Measurements from ENCODE around the gene CAMSAP1. TPM values are rescaled to one million over a fixed set of nuclear protein-coding genes. Genes with fewer than 3 reads are reported as not detected.

The CAMSAP1 gene
- total and polyA plus RNA-seq, 10 of the 15 experiments (the other 5 are each of a cell fraction or from before 2014, with no cell fraction given): 1.4 to 24.7 (median 8.0) TPM

DNA sequence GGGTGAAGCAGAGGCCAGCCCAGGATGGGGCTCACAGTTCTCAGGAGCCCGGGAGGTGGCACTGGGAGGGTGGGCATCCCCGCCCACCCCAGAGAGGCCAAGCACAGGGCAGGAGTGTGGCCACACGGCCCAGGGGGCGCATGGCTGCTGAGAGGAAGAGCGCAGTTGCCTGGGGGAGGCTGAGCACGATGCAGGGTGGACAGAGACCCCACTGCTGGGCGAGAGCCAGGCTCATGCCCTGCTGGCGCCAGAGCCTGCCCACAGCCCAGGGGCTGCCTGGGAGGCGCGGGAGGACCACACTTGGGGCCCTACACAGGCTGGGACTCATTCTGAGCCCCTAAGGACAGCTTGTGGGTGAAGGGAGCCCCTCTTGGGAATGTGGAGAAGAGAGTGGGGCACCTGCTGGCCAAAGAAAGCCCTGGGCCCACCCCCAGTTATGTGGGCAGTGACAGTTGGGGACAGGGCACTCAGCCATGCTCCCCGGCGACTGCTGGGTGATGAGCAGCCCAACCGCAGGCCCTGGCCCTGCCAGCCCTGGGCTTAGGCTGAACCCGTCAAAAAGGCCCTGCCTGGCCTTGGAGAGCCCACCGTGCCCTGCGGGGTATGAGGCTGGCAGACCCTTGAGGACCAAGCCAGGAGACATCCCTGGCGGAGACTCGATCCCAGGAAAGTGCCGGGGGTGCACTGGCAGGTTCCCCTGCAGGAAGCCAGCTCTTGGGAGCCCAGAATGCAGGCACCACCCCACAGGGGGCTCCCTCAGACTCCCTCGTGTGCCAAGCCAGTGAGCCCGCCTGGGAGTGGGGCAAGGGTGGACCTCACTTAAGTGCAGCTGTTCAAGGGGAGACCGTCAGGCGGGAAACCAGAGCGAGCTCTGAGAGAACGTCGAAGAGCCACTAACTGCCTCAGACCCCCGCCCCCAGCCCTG is 21.6 kb upstream of the CAMSAP1 start:
- H2AFZ ChIP-seq (ENCODE audit: control insufficient read depth, low read depth, low read length): no peak overlapping the region
- no peaks in the 10 kb centered on the region for H3K27me3 ChIP-seq (replicated peaks in 1 of 2; ENCODE audit: control insufficient read depth in 2 of 2, insufficient read depth in 2 of 2, low read length in 1 of 2)
- no peak for DNase-seq (ENCODE audit: low read depth, low spot score)
- BruUV-seq (replicated peaks): no TSS peak
- SMC1A ChIA-PET (ENCODE audit: uncharacterized antibody, unreplicated experiment): no interaction called here
- RAD21 ChIA-PET (ENCODE audit: unreplicated experiment): no interaction called here
- peaks cover 22% of the 10 kb centered on the region for H3K4me1 ChIP-seq (ENCODE audit: control insufficient read depth, insufficient read depth, low read length)
- no peak overlapping the region for H3K27ac ChIP-seq (ENCODE audit: control insufficient read depth, insufficient read depth)
- no peak overlapping the region for H3K9ac ChIP-seq (ENCODE audit: control insufficient read depth, insufficient read depth, low read length)
- 97% methylated on average over 23 of the region's 27 CpGs for WGBS (ENCODE audit: insufficient coverage, insufficient replicate concordance, low lambda C conversion rate, missing lambda C conversion rate)
- H3K9me3 ChIP-seq (replicated peaks; ENCODE audit: control insufficient read depth, insufficient read depth, low read length): no peaks in the 10 kb centered on the region
- peaks cover 4 to 8% of the 10 kb centered on the region in 2 experiments; a peak in 3 of 4 replicates for H3K36me3 ChIP-seq (ENCODE audit: control insufficient read depth in 2 of 2, insufficient read depth in 2 of 2, low read length in 1 of 2)
- POLR2A ChIA-PET: no interaction called here
- intact Hi-C loops (cut with micrococcal nuclease; ENCODE audit: unreplicated experiment) (no loop called here), in situ Hi-C loops (cut with MboI) (no loop called here)
- CTCF ChIA-PET: no interaction called here
- no peak for ATAC-seq
- no peak for FAIRE-seq
- no peak overlapping the region for H3K4me3 ChIP-seq
- H3K79me2 ChIP-seq (ENCODE audit: control insufficient read depth, insufficient read depth, low read length): no peaks in the 10 kb centered on the region
- TF ChIP-seq SMARCA5 (IDR thresholded peaks at IDR 0.05) (no peak), HDAC2 (IDR thresholded peaks at IDR 0.05) (no peak), RB1 (IDR thresholded peaks at IDR 0.05; ENCODE audit: borderline replicate concordance) (no peak), HDAC6 (IDR thresholded peaks at IDR 0.05; ENCODE audit: unreplicated experiment) (no peak)
- TF ChIP-seq, protein P1, sequence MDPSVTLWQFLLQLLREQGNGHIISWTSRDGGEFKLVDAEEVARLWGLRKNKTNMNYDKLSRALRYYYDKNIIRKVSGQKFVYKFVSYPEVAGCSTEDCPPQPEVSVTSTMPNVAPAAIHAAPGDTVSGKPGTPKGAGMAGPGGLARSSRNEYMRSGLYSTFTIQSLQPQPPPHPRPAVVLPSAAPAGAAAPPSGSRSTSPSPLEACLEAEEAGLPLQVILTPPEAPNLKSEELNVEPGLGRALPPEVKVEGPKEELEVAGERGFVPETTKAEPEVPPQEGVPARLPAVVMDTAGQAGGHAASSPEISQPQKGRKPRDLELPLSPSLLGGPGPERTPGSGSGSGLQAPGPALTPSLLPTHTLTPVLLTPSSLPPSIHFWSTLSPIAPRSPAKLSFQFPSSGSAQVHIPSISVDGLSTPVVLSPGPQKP (IDR thresholded peaks at IDR 0.05; ENCODE audit: low read depth, low read length): no peak
- TF ChIP-seq, protein P2, sequence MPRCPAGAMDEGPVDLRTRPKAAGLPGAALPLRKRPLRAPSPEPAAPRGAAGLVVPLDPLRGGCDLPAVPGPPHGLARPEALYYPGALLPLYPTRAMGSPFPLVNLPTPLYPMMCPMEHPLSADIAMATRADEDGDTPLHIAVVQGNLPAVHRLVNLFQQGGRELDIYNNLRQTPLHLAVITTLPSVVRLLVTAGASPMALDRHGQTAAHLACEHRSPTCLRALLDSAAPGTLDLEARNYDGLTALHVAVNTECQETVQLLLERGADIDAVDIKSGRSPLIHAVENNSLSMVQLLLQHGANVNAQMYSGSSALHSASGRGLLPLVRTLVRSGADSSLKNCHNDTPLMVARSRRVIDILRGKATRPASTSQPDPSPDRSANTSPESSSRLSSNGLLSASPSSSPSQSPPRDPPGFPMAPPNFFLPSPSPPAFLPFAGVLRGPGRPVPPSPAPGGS (IDR thresholded peaks at IDR 0.05; ENCODE audit: borderline replicate concordance, insufficient read depth, low read depth, low read length, poor library complexity, severe bottlenecking): no peak
- no peaks in the 10 kb centered on the region for H4K20me1 ChIP-seq (ENCODE audit: control insufficient read depth, insufficient read depth)
- no peak overlapping the region for H3K4me2 ChIP-seq (ENCODE audit: control insufficient read depth, insufficient read depth)
